ENCODE data around the gene MAP7D2.
A peak's percentile ranks its signal among the peaks of the same experiment; 100 is the strongest.

MAP7D2 gene

DNA sequence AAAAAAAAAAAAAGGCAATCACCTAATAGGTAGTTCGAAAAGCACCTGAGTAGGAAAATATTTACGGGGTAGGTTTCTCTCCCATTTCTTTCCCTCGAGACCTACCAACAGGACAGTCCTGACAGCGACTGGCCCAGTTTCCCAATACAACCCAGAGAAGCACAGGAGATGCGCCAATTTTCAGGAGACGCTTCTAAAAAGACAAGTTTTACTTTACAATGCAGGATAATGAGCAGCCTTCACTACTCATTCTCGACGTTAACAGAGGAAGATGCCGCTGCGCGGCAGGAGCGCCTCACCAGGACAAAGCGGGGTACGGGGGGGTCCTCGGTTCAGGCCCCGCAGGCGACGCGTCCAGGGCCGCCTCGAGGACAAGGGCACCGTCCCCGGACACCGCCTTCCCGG is 126.6 kb downstream of the MAP7D2 start:
- no peak for DNase-seq (ENCODE audit: low read depth)
- TF ChIP-seq, protein P1, sequence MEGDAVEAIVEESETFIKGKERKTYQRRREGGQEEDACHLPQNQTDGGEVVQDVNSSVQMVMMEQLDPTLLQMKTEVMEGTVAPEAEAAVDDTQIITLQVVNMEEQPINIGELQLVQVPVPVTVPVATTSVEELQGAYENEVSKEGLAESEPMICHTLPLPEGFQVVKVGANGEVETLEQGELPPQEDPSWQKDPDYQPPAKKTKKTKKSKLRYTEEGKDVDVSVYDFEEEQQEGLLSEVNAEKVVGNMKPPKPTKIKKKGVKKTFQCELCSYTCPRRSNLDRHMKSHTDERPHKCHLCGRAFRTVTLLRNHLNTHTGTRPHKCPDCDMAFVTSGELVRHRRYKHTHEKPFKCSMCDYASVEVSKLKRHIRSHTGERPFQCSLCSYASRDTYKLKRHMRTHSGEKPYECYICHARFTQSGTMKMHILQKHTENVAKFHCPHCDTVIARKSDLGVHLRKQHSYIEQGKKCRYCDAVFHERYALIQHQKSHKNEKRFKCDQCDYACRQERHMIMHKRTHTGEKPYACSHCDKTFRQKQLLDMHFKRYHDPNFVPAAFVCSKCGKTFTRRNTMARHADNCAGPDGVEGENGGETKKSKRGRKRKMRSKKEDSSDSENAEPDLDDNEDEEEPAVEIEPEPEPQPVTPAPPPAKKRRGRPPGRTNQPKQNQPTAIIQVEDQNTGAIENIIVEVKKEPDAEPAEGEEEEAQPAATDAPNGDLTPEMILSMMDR (IDR thresholded peaks at IDR 0.05; ENCODE audit: low read length, missing control alignments) = no peak
- peak overlapping the region; percentile 65 for H3K4me3 ChIP-seq (replicated peaks; ENCODE audit: low read depth, low read length)

DNA sequence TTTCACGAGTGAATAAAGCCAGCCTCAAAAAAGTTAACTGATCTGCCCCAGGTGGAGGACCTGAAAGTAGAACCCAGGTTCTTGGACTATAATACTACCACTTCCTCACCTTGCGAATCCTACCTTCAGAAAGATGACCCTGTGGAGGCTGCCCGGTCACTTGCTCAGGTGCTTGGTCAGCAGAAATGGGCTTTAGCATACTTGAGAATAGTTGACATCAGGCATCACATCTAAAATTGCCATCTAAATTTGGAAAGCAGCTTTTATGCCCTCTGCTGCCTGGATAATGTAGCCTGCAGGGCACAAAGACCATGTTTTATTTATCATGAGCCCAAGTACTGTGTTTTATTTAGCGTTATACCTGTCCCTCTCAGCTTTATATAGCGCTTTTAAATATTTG is 128.9 kb downstream of the MAP7D2 start:
- TF ChIP-seq, protein P1 (IDR thresholded peaks at IDR 0.05; ENCODE audit: low read length, missing control alignments) = no peak
- H3K4me3 ChIP-seq (replicated peaks; ENCODE audit: low read depth, low read length) = no peak overlapping the region
- DNase-seq (ENCODE audit: low read depth) = no peak

DNA sequence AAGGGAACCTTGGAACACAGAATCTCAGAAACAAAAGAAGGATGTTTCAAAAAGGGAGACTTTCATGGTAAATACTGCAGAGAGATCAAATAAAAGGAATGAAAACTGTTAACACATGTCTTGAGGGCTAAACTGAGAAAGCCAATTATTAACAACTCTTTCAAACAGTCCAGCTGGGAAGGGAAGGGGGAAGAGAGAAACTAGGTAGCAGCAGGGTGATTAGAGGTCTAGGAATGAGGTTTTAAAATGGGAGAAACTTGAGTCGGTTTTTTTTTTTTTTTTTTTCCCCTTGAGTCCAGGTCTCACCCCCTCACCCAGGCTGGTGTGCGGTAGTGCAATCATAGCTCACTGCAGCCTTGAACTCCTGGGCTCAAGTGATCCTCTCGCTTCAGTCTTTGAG is 130.2 kb downstream of the MAP7D2 start:
- H3K4me3 ChIP-seq (replicated peaks; ENCODE audit: low read depth, low read length) = no peak overlapping the region
- TF ChIP-seq, protein P1 (IDR thresholded peaks at IDR 0.05; ENCODE audit: low read length, missing control alignments) = no peak
- no peak for DNase-seq (ENCODE audit: low read depth)

DNA sequence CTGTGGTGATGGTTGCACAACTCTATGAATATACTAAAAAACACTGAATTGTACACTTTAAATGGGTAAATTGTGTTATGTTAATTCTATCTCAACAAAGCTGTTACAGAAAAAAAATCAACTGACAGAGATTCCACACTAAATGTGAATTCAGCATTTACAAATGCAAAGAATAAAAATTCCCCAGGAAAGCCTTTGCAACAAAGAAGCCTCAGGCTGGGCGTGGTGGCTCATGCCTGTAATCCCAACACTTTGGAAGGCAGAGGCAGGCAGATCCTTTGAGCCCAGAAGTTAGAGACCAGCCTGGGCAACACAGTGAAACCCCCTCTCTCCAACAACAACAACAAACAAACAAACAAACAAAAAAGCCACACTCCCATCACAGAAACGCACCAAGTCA is 134.8 kb downstream of the MAP7D2 start:
- no peak for DNase-seq (ENCODE audit: low read depth)
- H3K4me3 ChIP-seq (replicated peaks; ENCODE audit: low read depth, low read length) = no peak overlapping the region
- TF ChIP-seq, protein P1 (IDR thresholded peaks at IDR 0.05; ENCODE audit: low read length, missing control alignments) = no peak

DNA sequence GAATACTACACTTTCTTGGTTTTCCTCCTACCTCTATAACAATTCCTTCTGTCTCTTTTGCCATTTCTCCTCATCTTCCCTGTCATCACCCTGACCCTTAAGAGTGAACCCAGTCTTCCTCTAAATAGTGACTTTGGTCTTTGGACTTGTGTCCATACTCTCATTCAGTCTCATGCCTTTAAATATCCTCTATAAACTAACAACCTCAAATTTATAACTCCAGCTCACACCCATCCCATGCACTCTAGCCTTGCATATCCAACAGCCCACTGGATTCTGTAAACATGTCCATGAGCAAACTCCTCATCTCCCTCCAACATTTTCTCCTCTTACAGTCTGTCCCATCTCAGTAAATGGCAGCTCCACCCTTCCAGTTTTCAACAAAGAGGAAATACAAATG is 140.9 kb downstream of the MAP7D2 start:
- TF ChIP-seq, protein P1 (IDR thresholded peaks at IDR 0.05; ENCODE audit: low read length, missing control alignments) = no peak
- H3K4me3 ChIP-seq (replicated peaks; ENCODE audit: low read depth, low read length) = no peak overlapping the region
- DNase-seq (ENCODE audit: low read depth) = no peak

DNA sequence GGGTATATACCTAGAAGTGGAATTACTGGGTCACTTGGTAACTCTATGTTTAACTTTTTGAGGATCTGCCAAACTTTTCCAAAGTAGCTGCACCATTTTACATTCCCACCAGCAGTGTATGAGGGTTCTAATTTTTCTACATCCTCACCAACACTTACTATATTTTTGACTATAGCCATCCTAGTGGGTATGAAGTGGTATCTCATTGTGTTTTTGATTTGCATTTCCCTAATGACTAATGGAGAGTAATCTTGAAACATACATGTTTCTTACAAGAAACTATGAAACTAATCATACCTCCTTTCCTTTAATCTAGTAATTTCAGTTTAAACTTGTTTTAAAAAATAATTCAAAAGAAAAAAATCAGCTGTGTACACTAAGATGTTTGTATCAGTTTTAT is 143.7 kb downstream of the MAP7D2 start:
- TF ChIP-seq, protein P1 (IDR thresholded peaks at IDR 0.05; ENCODE audit: low read length, missing control alignments) = no peak
- DNase-seq (ENCODE audit: low read depth) = no peak
- no peak overlapping the region for H3K4me3 ChIP-seq (replicated peaks; ENCODE audit: low read depth, low read length)

DNA sequence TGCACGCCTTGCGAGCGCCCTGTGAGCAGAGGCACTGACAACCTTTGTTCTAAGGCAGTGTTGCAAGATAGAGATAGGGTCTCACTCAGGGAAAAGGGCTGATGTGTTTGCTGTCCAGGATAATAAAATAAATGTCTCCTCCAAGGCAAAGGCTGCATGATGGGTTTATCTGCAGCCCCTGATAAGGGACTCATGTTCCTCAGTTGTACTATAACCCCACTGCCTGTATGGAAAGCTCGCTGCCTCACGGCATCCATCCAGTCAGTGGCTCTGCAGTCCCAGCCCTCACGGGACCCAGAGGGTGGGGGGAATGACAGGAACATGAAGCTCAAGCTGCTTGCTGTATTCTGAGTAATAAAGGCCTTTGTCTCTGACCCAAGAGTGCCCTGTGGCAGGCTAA is 148.4 kb downstream of the MAP7D2 start:
- TF ChIP-seq, protein P1 (IDR thresholded peaks at IDR 0.05; ENCODE audit: low read length, missing control alignments) = no peak
- H3K4me3 ChIP-seq (replicated peaks; ENCODE audit: low read depth, low read length) = no peak overlapping the region

More for the DNA sequence above, 148.4 kb downstream of the MAP7D2 start:
- DNase-seq (ENCODE audit: low read depth) = no peak
